ENCODE measurements around the gene AP1G2.
A peak's percentile ranks its signal among the peaks of the same experiment; 100 is the strongest.
"Not testable (repeated sequence)": the region's sequence is repeated elsewhere in the genome, so short reads cannot be mapped to it uniquely, and the experiment has no call there.

The AP1G2 gene

DNA sequence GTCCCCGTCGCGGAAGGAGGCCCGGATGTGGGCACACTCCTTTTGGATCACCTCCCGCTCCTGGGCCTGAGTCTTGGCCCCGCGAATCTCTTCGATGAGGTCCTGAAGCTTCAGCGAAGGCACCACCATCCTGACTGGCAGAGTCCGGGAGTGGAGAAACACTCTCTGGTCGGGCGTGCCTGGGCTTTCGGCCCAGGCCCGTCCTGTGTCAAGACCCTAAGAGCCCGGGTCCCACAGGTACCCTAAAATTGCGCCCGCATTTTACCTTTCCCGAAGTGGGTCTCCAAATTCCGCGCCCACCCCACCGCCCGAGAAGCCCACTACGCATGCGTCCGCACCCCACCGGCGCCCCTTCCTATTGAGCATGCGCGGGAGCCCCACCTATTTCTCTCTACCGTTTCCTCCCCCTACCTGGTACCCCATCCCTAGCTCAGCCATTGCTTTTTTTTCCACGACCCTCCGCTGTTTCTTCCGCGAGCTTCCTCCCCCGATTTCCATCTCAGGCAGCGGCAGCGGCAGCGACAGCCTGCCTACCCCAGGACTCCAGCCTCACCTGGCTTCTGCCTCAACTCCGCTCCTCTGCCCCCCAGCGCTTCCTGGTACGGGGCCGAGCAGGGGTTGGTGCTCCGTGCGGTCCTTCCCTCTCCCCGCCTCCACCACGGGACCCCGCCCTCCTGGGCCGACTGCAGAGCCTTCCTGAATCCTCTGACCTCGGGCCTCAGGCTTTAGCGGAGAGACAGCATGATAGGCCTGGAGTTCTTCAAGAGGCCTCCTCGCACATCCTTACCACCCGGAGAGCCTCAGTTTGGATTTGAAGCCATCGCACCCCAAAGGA lies at the start of gene AP1G2:
Gene AP1G2 (minus strand): TSS at position 606 of the 835 bp plus-strand sequence. CDS start 477 bp downstream, at position 129.
- DNase-seq = peak; percentile 79

DNA sequence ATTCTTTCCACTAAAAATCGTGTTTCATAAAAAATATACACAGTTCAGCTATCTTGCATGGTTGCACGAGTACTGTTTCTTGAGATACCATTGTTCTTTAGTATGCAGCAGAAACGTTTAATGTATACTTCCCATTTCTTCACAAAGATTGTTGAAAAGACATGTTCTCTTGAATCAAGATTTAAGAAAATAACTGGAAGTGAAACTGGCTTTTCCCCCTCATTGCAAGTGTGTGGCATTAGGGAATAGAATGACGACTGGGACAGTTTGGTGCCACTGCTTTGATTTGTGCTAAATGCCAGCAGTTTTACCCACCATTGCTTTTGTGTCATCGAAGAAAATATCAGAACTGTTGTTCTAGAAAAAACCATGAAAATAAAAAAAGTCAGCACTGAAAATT lies 48.3 kb upstream of the AP1G2 start:
- DNase-seq = no peak

- DNase-seq = no peak
These were observed 46.8 kb upstream of the AP1G2 start for GRCh38 chr14:23614395-23614828.

DNA sequence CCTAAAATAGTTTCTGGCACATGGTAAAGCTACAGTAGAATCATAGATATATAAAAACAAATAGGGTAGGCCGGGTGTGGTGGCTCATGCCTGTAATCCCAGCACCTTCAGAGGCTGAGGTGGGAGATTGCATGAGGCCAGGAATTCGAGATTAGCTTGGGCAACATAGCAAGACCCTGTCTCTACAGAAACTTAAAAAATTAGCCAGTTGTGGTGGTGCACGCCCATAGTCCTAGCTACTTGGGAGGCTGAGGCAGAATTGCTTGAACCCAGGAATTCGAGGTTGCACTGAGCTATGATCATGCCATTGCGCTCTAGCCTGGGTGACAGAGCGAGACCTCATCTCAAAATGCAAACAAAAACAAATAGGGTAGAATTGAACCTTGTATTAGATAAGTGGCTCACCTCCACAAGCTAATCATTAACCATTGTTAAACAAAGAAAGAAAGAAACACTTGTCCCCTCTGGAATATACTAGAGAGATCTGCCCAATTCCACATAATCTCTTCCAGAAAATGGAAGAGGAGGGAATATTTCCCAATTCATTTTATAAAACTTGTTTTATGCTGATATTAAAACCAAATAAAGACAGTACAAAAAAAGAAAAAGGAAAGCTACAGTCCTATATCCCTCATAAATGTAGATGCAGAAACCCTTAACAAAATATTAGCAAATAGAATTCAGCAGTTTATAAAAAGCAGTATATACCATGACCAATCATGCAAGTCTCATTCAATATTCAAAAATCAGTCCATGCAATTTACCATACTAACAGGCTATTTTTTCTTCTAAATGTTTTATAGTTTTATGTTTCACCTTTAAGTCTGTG lies 45.9 kb upstream of the AP1G2 start:
- no peak for DNase-seq

GRCh38 chr14:23612802-23613201 lies 45.2 kb upstream of the AP1G2 start:
- no peak for DNase-seq

- DNase-seq = no peak
These were observed 44.8 kb upstream of the AP1G2 start for GRCh38 chr14:23612354-23612732.

- DNase-seq = no peak
These were observed 43.3 kb upstream of the AP1G2 start for GRCh38 chr14:23610815-23611289.

DNA sequence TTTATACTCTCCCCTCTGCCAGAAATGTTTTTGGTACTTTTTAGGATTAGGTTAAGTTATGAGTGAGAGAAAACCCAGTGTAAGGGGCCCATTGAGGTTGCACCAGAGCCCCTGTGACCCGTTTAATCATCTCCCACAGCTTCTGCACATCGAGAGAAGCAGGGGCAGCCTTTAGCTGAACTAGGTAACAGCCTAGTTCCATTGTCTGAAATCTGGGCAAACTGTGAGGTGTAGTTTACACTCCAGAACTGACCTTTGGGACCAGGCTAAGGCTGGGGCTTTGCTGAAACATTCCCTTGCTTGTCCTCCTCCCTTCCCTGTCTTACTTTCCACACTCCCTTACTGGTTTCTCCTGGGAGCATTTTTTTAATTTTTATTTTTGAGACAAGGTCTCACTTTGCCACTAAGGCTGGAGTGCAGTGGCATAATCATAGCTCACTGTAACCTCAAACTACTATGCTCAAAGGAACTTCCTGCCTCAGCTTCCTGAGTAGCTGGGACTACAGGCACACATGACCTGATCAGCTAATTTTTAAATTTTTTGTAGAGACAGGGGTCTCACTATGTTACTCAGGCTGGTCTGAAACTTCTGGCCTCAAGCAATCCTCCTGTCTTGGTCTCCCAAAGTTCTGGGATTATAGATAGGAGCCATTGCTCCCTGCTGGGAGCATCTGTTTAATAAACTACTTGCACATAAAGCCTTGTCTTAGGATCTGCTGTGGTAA lies 42.7 kb upstream of the AP1G2 start:
- DNase-seq = no peak

DNA sequence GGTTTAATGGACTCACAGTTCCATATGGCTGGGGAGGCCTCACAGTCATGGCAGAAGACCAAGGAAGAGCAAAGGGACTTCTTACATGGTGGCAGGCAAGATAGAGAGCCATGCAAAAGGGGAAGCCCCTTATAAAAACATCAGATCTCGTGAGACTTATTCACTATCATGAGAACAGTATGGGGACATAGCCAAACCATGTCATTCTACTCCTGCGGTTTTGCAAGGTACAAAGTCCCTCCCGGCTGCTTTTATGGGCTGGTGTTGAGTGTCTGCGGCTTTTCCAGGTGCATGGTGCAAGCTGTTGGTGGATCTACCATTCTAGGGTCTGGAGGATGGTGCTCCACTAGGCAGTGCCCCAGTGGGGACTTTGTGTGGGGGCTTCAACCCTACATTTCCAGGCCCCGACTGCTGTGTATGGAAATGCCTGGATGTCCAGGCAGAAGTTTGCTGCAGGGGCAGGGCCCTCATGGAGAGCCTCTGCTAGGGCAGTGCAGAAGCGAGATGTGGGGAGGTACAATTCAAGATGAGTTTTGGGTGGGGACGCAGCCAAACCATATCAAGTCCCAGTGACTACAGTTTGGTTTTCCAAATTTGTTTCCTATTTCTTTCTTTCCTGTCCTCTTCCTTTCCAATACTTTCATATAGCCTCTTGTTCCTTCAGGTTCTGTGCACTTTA lies 42.0 kb upstream of the AP1G2 start:
- not testable (repeated sequence) for DNase-seq

DNA sequence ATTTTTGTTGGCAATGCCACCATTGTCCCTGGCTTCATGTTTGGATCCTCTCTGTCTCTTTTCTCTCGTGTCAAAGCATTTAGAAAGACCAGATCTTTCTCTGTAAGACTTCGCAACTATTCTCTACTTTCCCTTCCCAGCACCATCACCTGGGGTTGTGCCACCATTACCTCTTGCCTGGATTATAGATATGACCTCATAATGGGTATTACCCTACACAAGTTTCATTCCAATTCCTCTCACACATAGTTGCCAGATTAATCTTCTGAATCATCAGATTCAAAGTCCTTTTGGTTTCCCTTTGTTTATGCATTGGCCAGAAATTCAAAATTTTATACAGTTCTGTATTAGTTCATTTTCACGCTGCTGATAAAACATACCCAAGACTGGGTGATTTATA lies 41.4 kb upstream of the AP1G2 start:
- no peak for DNase-seq

- DNase-seq = no peak
These were observed 40.9 kb upstream of the AP1G2 start for GRCh38 chr14:23608454-23608853.

GRCh38 chr14:23605931-23606585 lies 38.5 kb upstream of the AP1G2 start:
- no peak for DNase-seq

DNA sequence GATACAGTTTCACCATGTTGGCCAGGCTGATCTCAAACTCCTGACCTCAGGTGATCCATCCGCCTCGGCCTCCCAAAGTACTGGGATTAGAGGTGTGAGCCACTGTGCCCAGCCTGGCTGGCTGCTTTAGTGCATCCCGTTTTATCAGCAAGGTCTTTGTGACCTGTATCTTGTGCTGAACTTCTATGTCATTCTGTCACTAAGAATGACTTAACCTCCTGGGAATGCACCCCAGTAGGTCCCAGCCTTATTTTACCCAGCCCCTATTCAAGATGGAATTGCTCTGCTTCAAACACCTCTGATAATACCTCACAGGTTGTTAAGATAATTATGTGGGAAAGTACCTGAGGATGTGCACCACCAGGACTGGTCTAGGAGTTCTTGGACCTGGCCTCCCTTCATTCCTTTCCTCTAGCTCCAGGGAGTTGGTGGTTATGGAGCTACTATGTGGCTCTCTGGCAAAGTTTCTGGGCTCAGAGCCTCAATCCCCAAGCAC lies 37.1 kb upstream of the AP1G2 start:
- no peak for DNase-seq

DNA sequence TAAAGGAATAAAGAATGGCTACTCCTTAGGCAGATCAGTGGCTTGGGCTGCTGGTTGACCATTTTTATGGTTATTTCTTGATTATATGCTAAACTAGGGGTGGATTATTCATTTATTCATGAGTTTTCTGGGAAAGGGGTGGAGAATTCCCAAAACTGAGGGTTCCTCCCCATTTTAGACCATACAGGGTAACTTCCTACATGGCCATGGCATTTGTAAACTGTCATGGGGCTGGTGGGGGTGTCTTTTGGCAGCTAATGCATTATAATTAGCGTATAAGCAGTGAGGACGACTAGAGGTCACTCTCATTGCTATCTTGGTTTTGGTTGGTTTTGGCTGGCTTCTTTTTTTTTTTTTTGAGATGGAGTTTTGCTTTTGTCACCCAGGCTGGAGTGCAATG lies 36.6 kb upstream of the AP1G2 start:
- no peak for DNase-seq

DNA sequence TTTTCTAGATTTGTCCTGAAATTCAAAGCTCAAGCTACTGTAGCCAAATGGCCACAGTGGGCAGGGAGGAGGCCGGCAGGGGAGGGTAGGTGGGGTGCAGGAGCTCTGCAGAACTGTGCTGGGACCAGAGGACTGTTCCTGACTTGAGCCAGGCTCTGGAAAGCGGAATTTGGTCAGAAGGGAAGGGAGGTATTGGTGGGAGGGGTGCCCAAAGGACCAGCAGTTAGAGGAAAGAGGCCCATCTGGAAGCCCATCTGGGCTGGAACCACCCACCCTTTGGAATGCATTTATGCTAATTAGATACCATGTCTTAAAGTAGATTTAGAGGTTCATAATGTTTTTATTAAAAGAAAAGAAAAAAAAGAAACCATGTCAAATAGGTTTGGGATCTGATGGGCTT lies 35.5 kb upstream of the AP1G2 start:
- DNase-seq = no peak

GRCh38 chr14:23602181-23603095 lies 34.8 kb upstream of the AP1G2 start:
- DNase-seq = no peak

DNA sequence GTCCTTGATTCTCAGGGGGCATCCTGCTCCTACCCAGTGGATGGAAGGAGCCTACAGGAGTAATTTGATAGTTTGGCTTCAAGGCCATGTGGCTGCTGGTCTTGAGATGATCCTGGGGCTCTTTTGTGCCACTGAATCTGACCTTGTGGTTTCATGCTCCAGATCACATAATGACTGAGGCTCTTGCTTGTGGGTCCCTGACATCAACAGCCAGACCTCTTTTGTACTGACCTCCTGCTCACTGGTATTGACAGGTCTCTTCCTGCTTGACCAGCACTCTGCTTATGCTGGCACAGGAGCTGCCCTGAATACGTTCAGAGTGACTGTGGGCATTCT lies 34.2 kb upstream of the AP1G2 start:
- no peak for DNase-seq

GRCh38 chr14:23601424-23601823 lies 33.8 kb upstream of the AP1G2 start:
- DNase-seq = no peak

DNA sequence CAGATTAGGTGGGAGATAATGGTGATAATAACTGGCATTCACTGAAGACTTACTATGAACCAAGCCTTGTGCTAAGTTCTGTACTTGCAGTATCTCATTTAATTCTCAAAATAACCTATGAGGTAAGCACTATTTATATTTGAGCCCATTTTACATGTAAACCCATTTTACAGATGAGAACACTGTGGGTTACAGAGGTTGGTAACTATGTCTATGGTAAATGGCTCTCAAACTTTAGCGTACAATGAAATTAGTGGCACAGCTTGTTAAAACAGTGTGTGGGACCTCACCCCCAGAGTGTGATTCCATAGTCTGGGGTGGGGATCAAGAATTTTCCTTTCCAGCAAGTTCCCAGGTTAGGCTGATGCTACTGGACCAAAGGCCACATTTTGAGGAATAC lies 33.2 kb upstream of the AP1G2 start:
- DNase-seq = no peak

DNA sequence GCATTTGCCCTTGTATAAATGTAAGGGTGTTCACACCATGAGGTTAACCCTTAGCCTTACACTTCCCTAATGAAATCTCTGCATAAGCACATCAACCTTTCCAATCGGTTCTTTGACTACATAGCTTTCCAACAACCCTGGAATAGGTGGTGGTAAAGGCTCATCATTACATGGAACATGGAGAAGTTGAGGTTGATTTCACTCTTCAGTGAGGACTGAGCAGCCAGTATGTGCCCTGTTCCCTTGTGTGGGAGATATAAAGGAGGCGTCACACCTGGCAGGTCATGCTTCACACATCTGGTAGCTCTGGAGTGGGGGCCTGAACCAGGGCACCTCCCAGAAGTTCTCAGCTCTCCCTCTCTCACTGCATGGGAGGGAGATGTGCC lies 32.7 kb upstream of the AP1G2 start:
- no peak for DNase-seq

GRCh38 chr14:23594191-23594590 lies 26.6 kb upstream of the AP1G2 start:
- DNase-seq = not testable (repeated sequence)
